GM19468 (cell line): Measurements from ENCODE around the gene UBL7.

Experiments used
- ATAC-seq: cut with Tn5 transposase; IDR thresholded peaks from one replicate; pipeline ENCODE4 v1.9.1; 2021; ENCODE audit warnings: mild to moderate bottlenecking, moderate library complexity, moderate number of reproducible peaks; ENCODE audit not compliant: unreplicated experiment; ENCODE audit errors: extremely low read depth

Gene UBL7

DNA sequence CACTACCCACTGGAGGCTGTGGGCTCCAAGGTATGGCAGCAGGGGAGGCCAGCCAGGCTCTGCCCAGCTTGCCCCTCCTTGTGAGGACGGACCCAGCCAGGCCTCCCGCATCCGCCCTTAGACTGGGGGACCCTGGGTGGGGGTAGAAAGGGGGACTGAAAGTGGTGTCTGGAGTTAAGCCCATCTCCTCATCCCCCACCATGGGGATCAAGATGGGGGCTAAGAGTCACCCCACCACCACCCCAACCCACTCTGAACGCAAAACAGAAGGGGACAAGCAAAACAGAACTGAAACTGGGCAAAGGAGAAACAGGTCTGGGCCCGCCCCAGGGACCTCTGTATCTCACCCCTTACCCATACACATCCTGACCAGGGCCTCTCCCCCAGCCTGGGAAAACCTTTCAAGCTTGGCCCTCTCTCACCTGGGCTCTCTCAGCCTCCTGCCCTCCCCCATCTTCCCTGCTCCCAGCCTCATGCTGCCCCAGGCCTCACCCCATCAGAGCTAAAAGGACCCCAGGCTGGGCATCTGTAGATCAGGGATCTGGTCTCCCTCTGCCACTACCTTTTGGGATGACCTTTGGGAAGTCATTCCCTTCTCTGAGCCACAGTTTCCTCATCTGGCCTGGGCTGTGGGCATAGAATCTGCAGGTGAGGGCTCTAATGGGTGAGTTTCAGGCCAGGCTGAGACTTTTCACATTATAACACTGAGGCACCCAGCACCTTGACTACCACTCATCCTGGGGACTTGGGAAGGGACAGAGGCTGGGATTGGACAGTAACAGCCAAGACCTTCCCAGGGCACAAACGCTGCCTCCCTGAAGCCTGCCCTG, 63.5 kb downstream of the UBL7 start:
- ATAC-seq, result no peak

DNA sequence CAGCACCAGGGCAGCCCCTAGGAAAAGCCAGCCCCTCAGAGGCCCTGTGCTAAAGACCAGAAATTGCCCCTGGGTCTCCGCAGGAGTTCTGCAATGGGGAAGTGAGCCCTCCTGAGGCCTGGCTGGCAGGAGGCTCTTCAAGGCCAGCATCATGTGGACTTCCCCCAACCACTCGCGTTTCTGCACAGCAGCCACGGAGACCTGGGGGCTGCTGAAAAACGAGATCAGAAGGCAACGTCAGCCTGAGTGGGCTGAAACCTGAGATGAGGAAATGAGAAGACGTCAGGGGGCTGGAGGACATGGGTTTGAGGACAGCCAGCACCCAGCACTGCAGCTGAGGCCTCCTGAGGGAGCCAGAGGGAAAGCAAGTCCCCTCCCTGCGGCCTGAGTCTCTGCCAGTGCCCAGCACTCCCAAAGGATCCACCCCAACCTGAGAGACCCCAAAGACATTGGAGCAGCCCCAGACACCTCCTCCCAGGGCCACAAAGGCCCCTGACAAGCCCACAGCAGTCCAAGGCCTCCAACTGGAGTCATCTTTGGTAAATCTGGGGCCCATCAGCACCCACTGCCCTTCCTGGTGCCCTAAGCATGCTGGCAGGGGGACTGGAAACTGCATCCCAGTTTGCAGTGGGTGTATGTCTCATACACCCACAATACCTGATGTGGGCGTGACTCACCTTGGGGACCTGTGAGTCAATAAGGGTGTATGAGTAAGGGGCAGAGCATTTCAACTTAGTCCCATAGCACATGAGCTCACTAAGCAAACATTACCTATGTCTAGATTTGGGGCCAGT, 64.3 kb downstream of the UBL7 start:
- peak; percentile 26 for ATAC-seq

DNA sequence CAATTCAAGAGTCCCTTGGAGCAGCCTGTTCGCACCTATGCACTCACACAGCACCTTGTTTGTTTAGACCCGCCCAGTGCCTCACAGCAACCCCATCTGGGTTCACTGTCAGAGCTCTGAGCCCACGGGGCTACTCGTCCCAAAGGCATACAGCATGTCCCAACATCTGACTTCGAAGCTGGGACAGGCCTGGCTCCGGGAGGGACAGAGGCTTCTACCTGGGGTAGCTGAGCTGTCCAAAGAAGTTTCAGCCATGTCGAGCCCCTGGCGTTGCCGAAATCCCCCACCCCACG, 64.9 kb downstream of the UBL7 start:
- no peak for ATAC-seq
